HG03565 (cell line): ENCODE measurements around the gene CTNNA3.

Experiments
- ATAC-seq: cut with Tn5 transposase; IDR thresholded peaks from one replicate; pipeline ENCODE4 v1.9.1; 2021; ENCODE audit warnings: mild to moderate bottlenecking, moderate library complexity; ENCODE audit not compliant: unreplicated experiment

Gene CTNNA3

GRCh38 chr10:66604195-66604594, 1091.8 kb downstream of the CTNNA3 start:
- no peak for ATAC-seq

DNA sequence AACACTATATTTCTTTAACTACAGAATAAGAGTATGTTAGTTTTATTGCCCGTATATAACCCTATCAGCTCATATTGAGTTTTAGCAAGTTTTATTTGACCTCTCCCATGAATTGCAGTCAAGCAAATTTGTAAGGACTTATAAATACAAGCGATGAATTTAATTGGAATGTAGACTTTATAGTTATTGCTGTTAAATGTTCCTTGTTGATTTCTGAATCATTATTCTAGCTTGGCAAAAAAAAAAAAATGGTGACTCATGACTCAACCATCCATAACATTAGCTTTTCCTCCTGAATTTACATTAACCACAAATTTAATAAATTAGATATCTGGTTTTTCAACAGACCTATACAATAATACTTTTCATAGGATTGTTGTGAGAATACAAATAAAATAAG, 1104.1 kb downstream of the CTNNA3 start:
- no peak for ATAC-seq

DNA sequence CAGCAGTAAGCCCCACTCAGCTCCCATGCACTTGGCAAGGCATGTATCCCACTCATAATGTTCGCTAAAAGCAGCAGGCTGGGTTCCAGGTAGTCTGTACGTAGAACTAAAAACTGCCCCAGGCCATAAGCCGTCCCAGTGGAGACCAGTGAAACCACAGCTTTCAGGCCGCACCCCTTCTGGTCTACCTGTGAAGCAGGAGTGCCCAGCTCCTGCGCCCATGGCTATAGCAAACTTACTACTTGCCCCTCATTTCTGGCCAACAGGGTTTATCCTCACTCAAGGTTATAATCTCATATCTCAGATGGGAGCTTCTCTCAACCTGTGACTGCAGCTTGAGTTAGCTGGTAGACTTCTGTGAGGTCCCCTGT, 1108.3 kb downstream of the CTNNA3 start:
- ATAC-seq, result no peak

GRCh38 chr10:66586897-66587679, 1108.9 kb downstream of the CTNNA3 start:
- ATAC-seq, result no peak

DNA sequence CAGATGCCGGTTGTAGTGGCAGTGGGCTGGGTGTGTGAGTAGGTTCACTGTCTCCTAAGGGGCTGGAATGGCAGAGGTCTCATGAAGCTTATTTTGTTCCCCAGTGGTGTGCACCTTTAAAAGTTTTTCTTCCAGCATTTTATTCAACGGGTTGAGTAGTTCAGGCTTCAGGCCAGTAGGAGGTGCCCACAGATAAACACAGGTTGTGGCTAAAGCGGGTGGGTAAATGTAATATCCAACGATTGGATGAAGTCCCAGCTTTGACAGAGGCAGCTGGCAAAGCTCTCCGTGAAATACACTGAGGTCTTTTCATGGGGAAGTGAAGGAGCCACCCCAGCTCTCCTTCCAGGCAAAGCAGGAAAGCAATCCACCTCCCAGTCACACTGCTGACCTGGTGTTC, 1109.9 kb downstream of the CTNNA3 start:
- ATAC-seq, result no peak

DNA sequence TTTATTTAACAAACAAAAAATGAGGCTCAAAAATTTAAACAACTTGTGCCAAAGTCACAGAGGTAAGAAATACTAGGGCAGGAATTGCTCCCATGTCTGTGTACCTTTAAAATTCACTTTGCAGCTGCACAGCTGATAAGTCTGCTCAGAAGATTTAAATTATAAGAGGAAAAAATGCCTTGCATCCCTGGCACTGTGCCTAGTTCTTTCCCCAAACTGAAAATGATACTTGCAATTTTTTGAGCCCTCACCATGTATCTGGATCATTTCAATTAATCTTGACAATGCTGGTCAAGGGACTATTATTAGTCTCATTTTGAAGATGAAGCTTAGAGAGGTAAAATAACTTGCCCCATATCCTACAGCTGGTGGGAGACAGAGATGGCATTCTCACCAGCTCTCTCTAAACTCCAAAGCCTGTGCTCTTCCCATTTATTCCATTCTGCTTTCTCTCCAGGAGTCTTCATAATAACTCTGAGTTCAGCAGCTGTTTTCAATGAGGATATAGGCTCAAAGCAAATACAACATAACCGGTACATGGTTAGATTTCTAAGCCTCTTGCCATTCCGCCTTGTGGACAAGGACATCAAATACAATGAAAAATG, 1120.6 kb downstream of the CTNNA3 start:
- ATAC-seq, result no peak

DNA sequence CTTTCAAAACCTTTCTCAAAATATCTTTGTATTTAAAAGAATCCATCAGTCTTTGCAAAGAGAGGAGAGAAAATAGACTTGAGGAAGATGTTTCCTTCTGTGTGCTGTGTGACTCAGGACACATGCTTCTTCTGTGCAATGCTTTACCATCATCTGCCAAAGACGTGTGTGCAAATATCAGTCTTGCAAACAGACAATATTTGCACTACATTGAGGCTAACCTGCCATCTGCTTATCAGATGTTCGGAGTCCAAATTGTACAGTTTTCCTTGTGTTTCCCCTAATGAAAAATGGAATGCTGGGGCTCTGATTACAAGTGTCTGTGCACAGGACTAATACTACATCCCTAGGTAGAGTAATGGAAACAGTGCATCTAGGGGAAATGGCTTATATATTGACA, 1123.3 kb downstream of the CTNNA3 start:
- no peak for ATAC-seq

DNA sequence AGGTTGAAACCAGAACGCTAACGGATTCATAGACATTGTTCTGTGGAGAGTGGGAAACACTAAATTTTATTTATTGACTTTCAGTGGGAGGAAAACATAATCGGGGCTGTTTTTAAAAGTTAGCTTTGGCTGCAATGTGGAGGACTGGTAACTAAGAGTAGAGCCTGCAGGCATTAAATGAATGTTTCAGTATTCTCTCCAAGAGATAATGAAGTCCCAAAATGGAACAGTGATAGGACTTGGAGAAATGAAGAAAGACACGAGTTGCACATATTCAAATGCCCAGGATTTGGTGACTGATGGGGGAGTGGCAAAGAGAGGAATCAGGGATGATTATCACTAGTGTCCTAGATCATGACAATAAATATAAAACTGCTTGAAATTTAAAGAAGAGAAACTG, 1130.0 kb downstream of the CTNNA3 start:
- no peak for ATAC-seq

DNA sequence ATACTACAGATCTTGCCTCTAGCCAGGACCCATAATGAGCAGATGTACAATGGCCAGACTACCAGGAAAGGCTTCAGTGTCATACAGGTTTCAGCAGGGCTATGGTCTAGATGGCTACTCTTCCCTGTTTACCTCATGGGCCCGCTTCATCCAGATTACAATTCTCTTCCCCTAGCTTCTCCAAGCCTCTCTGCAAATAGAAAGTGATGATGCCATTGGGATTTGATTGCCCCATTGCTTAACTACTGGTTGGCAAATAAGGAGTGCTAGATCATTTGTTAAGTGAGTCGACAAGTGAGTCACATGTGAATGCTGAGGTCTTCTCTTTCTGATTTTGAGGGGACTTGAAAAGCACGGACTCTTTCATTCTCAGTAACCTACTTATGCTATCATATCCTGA, 1131.7 kb downstream of the CTNNA3 start:
- ATAC-seq, result no peak

DNA sequence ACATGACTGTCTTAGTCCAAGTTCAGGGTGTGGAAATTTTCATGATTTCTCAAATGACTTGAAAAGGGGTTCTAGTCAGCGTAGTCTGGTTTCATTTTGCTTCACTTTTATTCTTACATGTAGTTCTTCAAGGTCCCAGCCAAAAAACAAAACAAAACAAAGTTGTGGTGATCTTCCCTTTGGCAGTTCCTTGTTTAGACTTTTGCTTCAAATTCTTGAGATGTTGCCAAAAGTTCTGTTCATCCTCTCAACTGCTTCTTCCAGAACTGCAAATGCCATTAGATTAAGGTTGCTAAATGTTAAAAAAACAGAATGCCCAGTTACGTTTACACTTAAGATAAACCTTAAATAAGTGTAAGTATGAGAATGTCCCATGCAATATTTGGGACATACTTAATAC, 1140.9 kb downstream of the CTNNA3 start:
- ATAC-seq, result no peak

GRCh38 chr10:66552331-66552730, 1143.7 kb downstream of the CTNNA3 start:
- no peak for ATAC-seq

GRCh38 chr10:66550351-66550750, 1145.6 kb downstream of the CTNNA3 start:
- ATAC-seq, result no peak

DNA sequence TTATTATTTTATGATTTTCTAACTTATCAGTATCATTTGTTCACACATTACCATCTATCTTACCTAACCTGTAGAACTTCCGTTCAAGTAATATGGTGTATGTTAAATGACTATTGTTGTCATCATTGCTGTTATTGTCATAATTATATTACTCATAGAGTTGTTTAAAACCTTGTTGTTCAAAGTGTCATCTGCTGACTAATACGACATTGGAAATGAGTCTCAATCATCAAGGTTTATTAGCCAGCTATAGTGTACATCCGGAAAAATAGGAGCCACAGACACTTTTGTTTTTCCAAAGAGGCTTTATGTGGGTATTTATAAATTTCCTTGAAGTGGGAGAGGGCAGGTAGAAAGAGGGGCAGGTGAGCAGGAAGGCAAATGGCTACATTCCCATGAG, 1157.1 kb downstream of the CTNNA3 start:
- no peak for ATAC-seq

GRCh38 chr10:66538371-66538770, 1157.6 kb downstream of the CTNNA3 start:
- no peak for ATAC-seq

DNA sequence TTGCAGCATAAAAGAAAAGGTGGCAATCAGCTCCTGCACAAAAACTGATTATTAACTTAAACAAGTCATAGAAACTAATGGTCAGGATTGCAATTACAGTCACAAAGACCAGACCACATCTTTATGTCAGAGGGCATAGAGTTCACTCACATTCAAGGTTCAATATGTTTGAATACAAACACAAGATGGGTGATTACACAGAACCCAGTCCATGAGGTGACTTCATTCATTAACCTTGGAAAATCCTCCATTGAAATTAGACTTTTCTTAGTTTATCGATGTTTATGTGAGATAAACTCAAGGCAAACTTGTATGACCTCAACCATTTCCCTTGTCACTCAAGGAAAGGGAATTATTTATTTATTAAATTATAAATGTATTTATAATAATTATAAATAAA, 1158.8 kb downstream of the CTNNA3 start:
- ATAC-seq, result no peak

- no peak for ATAC-seq
These were observed 1160.6 kb downstream of the CTNNA3 start for GRCh38 chr10:66535439-66535838.

DNA sequence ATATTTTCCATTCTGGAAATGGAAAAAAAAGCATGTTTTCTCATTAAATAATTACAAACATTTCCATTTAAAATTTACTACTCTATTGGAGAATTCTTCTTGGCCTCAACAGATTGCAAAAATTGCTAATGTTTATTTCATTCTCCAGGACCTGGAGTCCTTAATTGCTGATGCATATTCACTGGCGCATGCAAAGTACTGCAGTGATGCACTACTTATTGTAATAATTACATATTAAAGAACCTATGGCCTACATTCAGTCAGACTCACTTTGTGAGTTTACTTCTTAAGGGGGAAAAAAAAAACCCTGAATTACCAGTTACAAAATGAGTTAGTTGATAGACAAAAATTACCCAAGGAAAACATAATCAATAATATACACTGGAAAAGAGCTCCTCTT, 1161.1 kb downstream of the CTNNA3 start:
- ATAC-seq, result no peak

GRCh38 chr10:66521506-66521905, 1174.5 kb downstream of the CTNNA3 start:
- no peak for ATAC-seq

- ATAC-seq, result no peak
These were observed 1176.4 kb downstream of the CTNNA3 start for GRCh38 chr10:66519616-66520015.

DNA sequence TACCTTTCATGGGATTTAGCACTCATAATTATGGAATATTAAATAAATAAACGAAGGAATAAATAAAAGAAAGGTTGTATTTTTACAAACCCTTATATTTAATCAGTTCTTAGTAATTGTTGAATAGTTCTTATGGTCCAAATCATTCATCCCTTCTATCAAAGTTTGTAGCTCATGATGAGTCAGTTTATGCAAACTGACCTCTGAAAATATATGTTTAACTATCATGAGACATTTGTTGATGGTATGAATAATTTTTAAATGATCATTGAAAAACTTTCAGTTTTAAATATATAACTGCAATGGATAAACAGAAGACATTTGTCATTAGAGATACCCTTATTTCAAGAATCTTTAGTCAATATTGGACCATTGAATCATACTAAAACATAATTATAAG, 1181.3 kb downstream of the CTNNA3 start:
- no peak for ATAC-seq

DNA sequence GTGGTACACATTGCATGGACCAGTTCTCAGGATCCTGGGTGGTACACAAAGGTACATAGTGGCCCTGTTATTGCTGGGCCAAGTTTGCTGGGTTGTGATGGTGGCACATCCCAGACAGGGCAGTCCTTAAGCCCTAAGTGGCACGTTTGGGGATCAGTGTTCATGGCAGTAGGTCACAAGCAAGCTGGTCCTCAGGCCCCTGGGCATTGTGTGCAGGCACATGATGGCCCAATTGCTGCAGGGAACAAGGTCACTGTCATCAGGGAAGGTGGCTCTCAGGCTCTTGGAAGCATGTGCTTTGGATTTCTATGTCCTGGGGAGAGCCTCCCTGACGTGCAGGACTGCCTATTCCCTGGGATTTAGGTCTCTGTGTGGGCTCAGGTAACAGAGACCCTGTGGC, 1182.5 kb downstream of the CTNNA3 start:
- ATAC-seq, result no peak

GRCh38 chr10:66505003-66505657, 1190.9 kb downstream of the CTNNA3 start:
- ATAC-seq, result no peak
